CD4-positive, alpha-beta T cell treated with Interferon gamma for 1 hour (primary cell): Measurements from ENCODE around the gene WDR87.
A peak's percentile ranks its signal among the peaks of the same experiment; 100 is the strongest.
"Not testable (repeated sequence)": the region's sequence is repeated elsewhere in the genome, so short reads cannot be mapped to it uniquely, and the experiment has no call there.

Experiments
- DNase-seq: peaks from one replicate; pipeline ENCODE4 v3.0.0-alpha.2; 2020

WDR87 gene

GRCh38 chr19:37929355-37929923, 23.0 kb upstream of the WDR87 start:
- no peak for DNase-seq

- peak; percentile 59 for DNase-seq
Measured at GRCh38 chr19:37928527-37929286, 22.3 kb upstream of the WDR87 start.

GRCh38 chr19:37926711-37927110, 20.3 kb upstream of the WDR87 start:
- no peak for DNase-seq

- no peak for DNase-seq
Measured at GRCh38 chr19:37926255-37926654, 19.9 kb upstream of the WDR87 start.

GRCh38 chr19:37925212-37925611, 18.8 kb upstream of the WDR87 start:
- DNase-seq = no peak

GRCh38 chr19:37924573-37924972, 18.2 kb upstream of the WDR87 start:
- DNase-seq = not testable (repeated sequence)

- DNase-seq = no peak
Measured at GRCh38 chr19:37920591-37921450, 14.4 kb upstream of the WDR87 start.

- no peak for DNase-seq
Measured at GRCh38 chr19:37914908-37915307, 8.5 kb upstream of the WDR87 start.

- no peak for DNase-seq
Measured at GRCh38 chr19:37909661-37910199, 3.3 kb upstream of the WDR87 start.

- DNase-seq = no peak
Measured at GRCh38 chr19:37907735-37908455, 1.5 kb upstream of the WDR87 start.

GRCh38 chr19:37906869-37907734, 708 bp upstream of the WDR87 start, which contains the start of gene SIPA1L3:
TSS of gene SIPA1L3 (plus strand) at chr19:37907208. CDS start at chr19:38081566, 174,358 bp downstream.
- DNase-seq = peak; percentile 91

- DNase-seq = no peak
Measured at GRCh38 chr19:37903096-37903495, 3.3 kb downstream of the WDR87 start.

- peak; percentile 67 for DNase-seq
Measured at GRCh38 chr19:37902668-37903067, 3.7 kb downstream of the WDR87 start.

- no peak for DNase-seq
Measured at GRCh38 chr19:37899966-37900365, 6.4 kb downstream of the WDR87 start.

GRCh38 chr19:37899453-37899852, 6.9 kb downstream of the WDR87 start:
- no peak for DNase-seq

GRCh38 chr19:37896180-37896579, 10.2 kb downstream of the WDR87 start:
- DNase-seq = no peak

- no peak for DNase-seq
Measured at GRCh38 chr19:37893845-37894575, 12.4 kb downstream of the WDR87 start.

GRCh38 chr19:37886571-37886970, 19.8 kb downstream of the WDR87 start:
- no peak for DNase-seq

- no peak for DNase-seq
Measured at GRCh38 chr19:37885392-37885791, 21.0 kb downstream of the WDR87 start.

- no peak for DNase-seq
Measured at GRCh38 chr19:37877147-37877546, 29.2 kb downstream of the WDR87 start.

- no peak for DNase-seq
Measured at GRCh38 chr19:37876032-37876431, 30.4 kb downstream of the WDR87 start.
